ENCODE measurements around the gene KANTR. TPM values are rescaled to one million over a fixed set of nuclear protein-coding genes. Genes with fewer than 3 reads are reported as not detected.
A peak's percentile ranks its signal among the peaks of the same experiment; 100 is the strongest.

KANTR gene
- polyA plus RNA-seq, 3 donors, result 0.32 to 4.3 (median 0.44) TPM

- Mint-ChIP-seq H3K27ac (no peak overlapping the region), H3K9me3 (peaks cover 0 to 5% (median 0%) of the 10 kb centered on the region in 7 donors), H3K4me1 (peaks cover 7% of the 10 kb centered on the region), H3K4me3 (peak overlapping the region in 1 of 2 donors; percentile 20), H3K27me3 (ENCODE audit: low read depth in 3 of 3) (peaks cover 2 to 17% (median 11%) of the 10 kb centered on the region in 3 donors), H3K36me3 (no peaks in the 10 kb centered on the region)
- H3K27me3 ChIP-seq (ENCODE audit: control insufficient read depth in 2 of 2, insufficient read depth in 2 of 2, low read length in 2 of 2), result peaks cover 3 to 6% of the 10 kb centered on the region in 2 donors
- H3K36me3 ChIP-seq (replicated peaks in 1 of 2; ENCODE audit: control insufficient read depth in 1 of 2, insufficient read depth in 2 of 2, low read length in 2 of 2), result no peaks in the 10 kb centered on the region
- H3K9ac ChIP-seq (ENCODE audit: insufficient read depth, low read length, poor library complexity, severe bottlenecking), result no peak overlapping the region
- H3K79me2 ChIP-seq (ENCODE audit: insufficient read depth, low read length), result no peaks in the 10 kb centered on the region
- no peak for DNase-seq
- no peak overlapping the region for H3K27ac ChIP-seq (ENCODE audit: low read depth in 1 of 2, low read length in 2 of 2)
- H2AFZ ChIP-seq (ENCODE audit: insufficient read depth, low read depth, low read length, poor library complexity, severe bottlenecking), result no peak overlapping the region
- H3K4me2 ChIP-seq (replicated peaks; ENCODE audit: extremely low read depth, low read length, poor library complexity, severe bottlenecking), result no peak overlapping the region
- 26% methylated on average over 6 of the region's 8 CpGs for WGBS (ENCODE audit: insufficient coverage)
- H4K20me1 ChIP-seq (ENCODE audit: insufficient read depth, low read length), result no peaks in the 10 kb centered on the region
- H3K4me1 ChIP-seq (ENCODE audit: control insufficient read depth in 1 of 2, insufficient read depth in 2 of 2, low read length in 2 of 2), result peaks cover 4 to 6% of the 10 kb centered on the region in 2 donors
- H3K9me3 ChIP-seq (replicated peaks in 1 of 2; ENCODE audit: control insufficient read depth in 1 of 2, insufficient read depth in 1 of 2, low read length in 2 of 2), result no peaks in the 10 kb centered on the region
- H3K4me3 ChIP-seq (replicated peaks in 1 of 3; ENCODE audit: low read depth in 2 of 3, low read length in 3 of 3), result no peak overlapping the region
- TF ChIP-seq, protein P1, sequence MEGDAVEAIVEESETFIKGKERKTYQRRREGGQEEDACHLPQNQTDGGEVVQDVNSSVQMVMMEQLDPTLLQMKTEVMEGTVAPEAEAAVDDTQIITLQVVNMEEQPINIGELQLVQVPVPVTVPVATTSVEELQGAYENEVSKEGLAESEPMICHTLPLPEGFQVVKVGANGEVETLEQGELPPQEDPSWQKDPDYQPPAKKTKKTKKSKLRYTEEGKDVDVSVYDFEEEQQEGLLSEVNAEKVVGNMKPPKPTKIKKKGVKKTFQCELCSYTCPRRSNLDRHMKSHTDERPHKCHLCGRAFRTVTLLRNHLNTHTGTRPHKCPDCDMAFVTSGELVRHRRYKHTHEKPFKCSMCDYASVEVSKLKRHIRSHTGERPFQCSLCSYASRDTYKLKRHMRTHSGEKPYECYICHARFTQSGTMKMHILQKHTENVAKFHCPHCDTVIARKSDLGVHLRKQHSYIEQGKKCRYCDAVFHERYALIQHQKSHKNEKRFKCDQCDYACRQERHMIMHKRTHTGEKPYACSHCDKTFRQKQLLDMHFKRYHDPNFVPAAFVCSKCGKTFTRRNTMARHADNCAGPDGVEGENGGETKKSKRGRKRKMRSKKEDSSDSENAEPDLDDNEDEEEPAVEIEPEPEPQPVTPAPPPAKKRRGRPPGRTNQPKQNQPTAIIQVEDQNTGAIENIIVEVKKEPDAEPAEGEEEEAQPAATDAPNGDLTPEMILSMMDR (IDR thresholded peaks at IDR 0.05), result no peak
- intact Hi-C loops (cut with micrococcal nuclease), result no loop called here
These were observed 44.8 kb upstream of the KANTR start for GRCh38 chrX:53049127-53049517.

GRCh38 chrX:53050841-53051240, 43.1 kb upstream of the KANTR start:
- Histone ChIP-seq H3K4me2 (replicated peaks; ENCODE audit: extremely low read depth, low read length, poor library complexity, severe bottlenecking) (no peak overlapping the region), H3K4me3 (replicated peaks in 1 of 3; ENCODE audit: low read depth in 2 of 3, low read length in 3 of 3) (no peak overlapping the region), H3K79me2 (ENCODE audit: insufficient read depth, low read length) (no peaks in the 10 kb centered on the region), H2AFZ (ENCODE audit: insufficient read depth, low read depth, low read length, poor library complexity, severe bottlenecking) (no peak overlapping the region), H3K9me3 (replicated peaks in 1 of 2; ENCODE audit: control insufficient read depth in 1 of 2, insufficient read depth in 1 of 2, low read length in 2 of 2) (no peaks in the 10 kb centered on the region), H4K20me1 (ENCODE audit: insufficient read depth, low read length) (no peaks in the 10 kb centered on the region), H3K36me3 (replicated peaks in 1 of 2; ENCODE audit: control insufficient read depth in 1 of 2, insufficient read depth in 2 of 2, low read length in 2 of 2) (no peaks in the 10 kb centered on the region), H3K9ac (ENCODE audit: insufficient read depth, low read length, poor library complexity, severe bottlenecking) (no peak overlapping the region), H3K27ac (ENCODE audit: low read depth in 1 of 2, low read length in 2 of 2) (no peak overlapping the region), H3K4me1 (ENCODE audit: control insufficient read depth in 1 of 2, insufficient read depth in 2 of 2, low read length in 2 of 2) (peaks cover 4 to 6% of the 10 kb centered on the region in 2 donors), H3K27me3 (ENCODE audit: control insufficient read depth in 2 of 2, insufficient read depth in 2 of 2, low read length in 2 of 2) (peaks cover 0 to 6% of the 10 kb centered on the region in 2 donors)
- Mint-ChIP-seq H3K36me3 (no peaks in the 10 kb centered on the region), H3K9me3 (peaks cover 0 to 5% (median 0%) of the 10 kb centered on the region in 7 donors), H3K27ac (no peak overlapping the region), H3K27me3 (ENCODE audit: low read depth in 3 of 3) (peaks cover 0 to 12% (median 11%) of the 10 kb centered on the region in 3 donors), H3K4me3 (no peak overlapping the region), H3K4me1 (peaks cover 7% of the 10 kb centered on the region)
- WGBS (ENCODE audit: insufficient coverage), result 83% methylated on average over 1 of the region's 6 CpGs
- no peak for DNase-seq
- intact Hi-C loops (cut with micrococcal nuclease), result no loop called here
- TF ChIP-seq, protein P1 (IDR thresholded peaks at IDR 0.05), result no peak
